ENCODE results near the gene PHYHIPL.

PHYHIPL gene

GRCh38 chr10:59257224-59257623, 80.8 kb downstream of the PHYHIPL start:
- DNase-seq (ENCODE audit: low read depth): no peak

DNA sequence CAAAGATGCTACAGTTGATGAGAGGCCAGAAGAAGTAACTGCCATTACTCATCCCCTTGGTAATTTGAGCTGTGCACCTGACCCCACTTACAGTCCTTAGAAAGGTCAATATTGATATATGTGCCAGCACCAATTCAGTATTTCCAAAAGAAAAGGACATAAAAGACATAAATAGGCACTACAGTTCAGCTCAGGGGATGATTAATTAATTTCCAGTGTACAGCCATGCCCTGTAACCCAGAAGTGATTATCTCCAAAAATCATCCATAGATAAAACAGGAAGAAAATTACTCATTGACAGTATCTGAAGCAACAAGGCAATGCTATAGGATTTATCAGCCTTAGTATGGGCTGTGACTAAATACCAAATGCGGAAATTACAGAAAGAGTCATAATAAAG, 82.4 kb downstream of the PHYHIPL start:
- DNase-seq (ENCODE audit: low read depth): no peak

DNA sequence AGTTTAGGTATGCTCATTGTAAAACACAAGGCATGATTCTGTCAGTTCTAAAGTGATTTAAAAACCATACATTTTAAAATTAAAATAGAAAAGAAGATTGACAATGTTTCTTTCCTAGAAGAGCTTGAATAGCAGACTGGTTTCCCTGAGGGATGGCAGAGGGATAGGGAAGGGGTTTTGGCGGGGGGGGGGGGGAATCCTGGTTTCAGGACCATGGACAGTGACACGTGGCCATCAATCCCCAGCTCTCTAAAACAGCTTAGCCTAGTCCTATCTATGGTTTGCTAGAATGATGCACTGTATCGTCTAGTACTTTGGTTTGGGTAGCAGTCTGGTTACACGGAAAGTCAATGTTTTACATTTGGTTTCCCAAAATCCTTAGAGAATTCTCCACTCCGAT, 88.7 kb downstream of the PHYHIPL start:
- no peak for DNase-seq (ENCODE audit: low read depth)

GRCh38 chr10:59266321-59266720, 89.9 kb downstream of the PHYHIPL start:
- DNase-seq (ENCODE audit: low read depth): no peak

DNA sequence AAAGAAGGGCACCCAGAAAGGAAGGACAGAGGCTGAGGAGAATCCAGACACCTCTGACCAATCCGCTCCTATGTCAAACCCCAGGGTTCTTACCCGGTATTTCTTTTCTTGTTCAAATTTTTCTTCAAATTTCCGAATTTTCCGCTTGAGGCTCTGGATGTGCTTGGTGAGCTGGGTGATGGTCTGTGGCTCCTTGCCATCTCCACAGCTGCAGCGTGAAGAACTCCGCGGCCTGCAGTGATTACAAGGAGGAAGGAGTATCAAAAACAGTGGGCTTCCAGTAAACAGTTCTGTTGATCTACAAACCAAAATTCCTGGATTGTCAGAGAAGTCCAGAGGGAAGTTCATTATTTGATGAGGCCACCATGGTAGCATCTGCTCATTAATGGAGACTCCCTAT, 92.0 kb downstream of the PHYHIPL start:
- DNase-seq (ENCODE audit: low read depth): no peak

DNA sequence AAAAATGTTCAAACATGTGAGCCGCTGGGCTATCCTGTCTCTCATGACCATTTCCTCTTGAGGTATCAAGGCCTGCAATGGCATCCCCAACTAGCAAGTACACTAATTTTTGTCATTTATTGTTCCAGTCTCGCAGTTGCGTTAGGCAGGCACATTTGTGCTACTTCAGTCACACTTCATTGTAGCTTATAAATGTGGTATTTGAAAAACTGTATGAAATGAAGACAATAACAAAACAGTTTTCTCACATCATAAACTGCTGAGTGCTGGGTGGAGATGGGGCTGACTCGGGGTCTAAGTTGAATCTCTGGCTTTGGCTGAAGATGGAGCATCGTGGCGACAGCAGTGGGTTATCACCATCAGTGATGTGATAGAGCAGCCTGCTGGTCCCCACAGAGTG, 93.2 kb downstream of the PHYHIPL start:
- DNase-seq (ENCODE audit: low read depth): no peak

GRCh38 chr10:59270492-59270891, 94.0 kb downstream of the PHYHIPL start:
- no peak for DNase-seq (ENCODE audit: low read depth)

DNA sequence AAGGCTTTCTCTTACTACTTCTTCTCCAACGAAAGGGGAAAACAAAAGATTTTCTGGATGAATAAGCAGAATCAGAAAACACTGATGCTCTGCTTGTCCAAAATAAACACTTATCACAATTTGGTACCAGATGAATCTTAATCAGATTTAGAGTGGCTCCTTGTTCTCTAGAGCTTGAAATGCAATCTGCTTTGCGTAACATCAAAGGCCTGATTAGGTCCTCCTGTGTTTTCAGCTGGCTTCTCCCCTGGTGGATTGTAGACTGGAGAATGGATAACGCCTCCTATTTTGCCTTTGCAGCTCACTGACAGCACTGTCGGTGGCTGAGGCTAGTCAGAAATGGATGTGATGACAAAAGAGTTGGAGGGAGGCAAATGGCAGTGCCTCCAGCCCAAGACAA, 94.7 kb downstream of the PHYHIPL start:
- no peak for DNase-seq (ENCODE audit: low read depth)

- DNase-seq (ENCODE audit: low read depth): no peak
These were observed 95.6 kb downstream of the PHYHIPL start for GRCh38 chr10:59272061-59272460.

- no peak for DNase-seq (ENCODE audit: low read depth)
These were observed 97.0 kb downstream of the PHYHIPL start for GRCh38 chr10:59273445-59273844.

DNA sequence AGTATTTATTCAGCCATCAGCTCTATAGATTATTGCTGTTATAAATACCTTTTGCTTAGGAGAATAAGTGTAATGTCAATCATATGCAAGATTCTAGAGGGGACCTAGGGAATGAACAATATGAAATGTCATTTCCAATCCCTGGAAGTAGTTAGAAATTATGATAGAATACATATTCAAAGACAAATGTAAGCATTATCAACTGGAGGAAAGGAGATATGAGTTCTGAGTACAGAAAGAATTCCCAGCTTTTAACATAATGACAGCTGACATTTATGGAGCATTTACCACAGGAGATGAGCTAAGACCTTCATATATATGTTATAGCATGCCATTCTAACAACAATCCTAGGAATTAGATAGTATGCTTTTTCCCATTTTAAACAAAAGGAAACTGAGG, 99.7 kb downstream of the PHYHIPL start:
- no peak for DNase-seq (ENCODE audit: low read depth)

DNA sequence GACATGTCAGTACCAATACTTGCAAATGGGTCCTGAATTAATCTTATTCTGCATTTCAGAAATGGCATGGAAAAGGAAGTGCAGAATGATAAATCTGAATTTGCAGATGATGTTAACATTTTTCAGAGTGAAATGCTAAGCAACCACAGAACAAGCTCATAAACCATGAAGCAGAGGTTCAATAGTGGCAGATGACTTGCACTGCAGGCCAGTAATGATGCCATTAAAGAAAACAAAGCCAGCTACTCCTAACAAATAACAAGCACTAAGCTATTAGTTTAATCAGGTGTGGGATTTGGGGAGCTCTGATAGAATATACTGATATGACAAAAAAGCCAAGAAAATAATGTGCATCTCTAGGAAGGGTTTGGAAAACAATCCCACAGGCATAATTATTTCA, 100.5 kb downstream of the PHYHIPL start:
- no peak for DNase-seq (ENCODE audit: low read depth)

GRCh38 chr10:59279476-59279875, 103.0 kb downstream of the PHYHIPL start:
- no peak for DNase-seq (ENCODE audit: low read depth)

GRCh38 chr10:59279991-59280505, 103.6 kb downstream of the PHYHIPL start:
- no peak for DNase-seq (ENCODE audit: low read depth)

DNA sequence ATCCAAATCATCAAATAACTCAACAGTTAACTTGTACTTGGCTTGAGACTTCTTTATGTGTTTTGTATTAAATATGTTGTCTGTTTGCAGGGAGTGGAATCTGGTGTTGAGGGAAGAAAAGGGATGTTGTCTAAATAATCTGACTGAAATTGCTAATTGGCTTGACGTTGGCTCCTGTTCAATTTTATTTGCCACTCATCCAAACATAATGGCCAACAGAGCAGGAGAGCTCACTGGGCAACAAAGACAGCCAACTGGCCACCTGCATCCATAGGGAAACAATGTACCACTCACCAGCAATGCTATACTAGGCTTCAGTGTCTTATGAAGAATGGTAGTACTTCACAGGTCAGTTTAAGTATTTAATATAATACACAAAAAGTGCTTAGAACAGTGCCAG, 105.4 kb downstream of the PHYHIPL start:
- no peak for DNase-seq (ENCODE audit: low read depth)

DNA sequence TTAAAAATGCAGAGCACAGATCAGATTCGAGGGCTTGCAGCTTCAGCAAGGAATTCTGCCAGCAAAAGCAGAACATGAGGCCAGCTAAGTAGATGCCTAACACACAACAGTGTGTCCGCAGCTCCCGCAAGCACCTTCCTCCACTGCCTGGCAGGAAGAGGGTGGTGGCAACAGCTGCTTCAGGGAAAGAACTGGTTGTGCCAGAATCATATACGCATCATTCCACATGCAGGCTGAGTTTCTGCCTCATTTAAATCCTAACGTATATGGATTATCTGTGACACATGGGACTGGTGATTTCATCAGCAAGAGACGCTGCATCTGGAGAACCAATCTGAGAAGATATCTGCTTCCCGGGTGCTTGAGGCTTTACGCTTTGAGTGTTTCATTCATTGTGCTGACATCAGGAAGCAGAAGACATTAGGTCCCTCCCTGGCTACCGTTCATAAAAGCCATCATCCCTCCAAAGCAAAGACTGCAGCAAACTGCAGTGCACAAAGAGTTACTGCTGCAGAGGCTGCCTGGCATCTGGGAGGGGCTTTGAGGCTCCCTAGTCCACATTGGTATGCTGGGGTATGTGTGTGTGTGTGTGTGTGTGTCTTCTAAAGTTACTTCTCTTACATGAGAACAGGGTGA, 107.1 kb downstream of the PHYHIPL start:
- no peak for DNase-seq (ENCODE audit: low read depth)

GRCh38 chr10:59284118-59284975, 107.9 kb downstream of the PHYHIPL start:
- DNase-seq (ENCODE audit: low read depth): no peak

DNA sequence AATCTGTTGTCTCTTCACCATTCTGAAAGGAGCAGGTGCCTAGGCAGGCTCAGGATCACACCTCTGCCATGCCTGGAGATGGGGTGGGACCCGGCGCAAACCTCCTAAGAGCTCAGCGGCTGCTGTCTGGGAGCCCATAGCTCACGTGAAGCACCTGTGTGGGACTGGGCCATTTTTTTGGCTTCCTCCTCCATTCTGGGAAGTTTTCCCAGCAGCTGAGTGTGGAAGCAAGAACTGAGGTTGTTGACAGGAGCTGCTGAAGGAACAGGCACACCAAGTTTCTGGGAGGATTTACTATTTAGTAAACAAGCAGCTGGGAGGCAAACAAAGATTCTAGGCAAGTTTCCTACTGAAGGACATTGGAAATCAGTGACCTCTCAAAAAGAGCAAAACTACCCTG, 108.6 kb downstream of the PHYHIPL start:
- no peak for DNase-seq (ENCODE audit: low read depth)

GRCh38 chr10:59285848-59286247, 109.4 kb downstream of the PHYHIPL start:
- no peak for DNase-seq (ENCODE audit: low read depth)

DNA sequence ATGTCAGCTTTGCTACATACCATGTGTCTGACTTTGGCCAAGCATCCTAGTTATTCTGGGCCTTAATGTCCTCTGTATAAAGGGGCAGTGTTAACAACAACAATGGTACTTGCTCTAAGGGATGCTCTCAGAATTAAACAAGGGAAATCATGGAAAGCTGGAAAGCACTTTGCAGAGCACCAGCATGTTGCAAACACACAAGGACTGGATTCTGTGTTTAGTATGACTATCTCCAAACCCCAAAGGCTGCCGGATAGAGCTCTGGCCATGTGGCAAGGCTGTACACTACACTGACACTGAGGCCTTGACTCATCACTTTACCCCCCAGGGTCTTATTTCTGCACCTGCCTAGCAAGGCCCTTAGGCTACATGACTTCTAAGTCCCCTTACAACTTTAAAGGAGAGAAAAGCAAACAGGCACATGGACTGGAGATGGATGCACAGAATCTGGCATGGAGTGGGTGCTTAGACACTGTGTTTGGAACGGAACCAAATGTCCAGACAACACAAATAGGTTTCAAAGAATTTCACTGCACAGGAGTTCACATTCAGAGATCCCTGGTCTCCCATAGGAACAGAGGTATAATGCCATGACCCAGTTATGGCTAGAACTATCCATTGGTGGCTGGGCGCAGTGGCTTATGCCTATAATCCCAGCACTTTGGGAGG, 111.3 kb downstream of the PHYHIPL start:
- DNase-seq (ENCODE audit: low read depth): no peak

DNA sequence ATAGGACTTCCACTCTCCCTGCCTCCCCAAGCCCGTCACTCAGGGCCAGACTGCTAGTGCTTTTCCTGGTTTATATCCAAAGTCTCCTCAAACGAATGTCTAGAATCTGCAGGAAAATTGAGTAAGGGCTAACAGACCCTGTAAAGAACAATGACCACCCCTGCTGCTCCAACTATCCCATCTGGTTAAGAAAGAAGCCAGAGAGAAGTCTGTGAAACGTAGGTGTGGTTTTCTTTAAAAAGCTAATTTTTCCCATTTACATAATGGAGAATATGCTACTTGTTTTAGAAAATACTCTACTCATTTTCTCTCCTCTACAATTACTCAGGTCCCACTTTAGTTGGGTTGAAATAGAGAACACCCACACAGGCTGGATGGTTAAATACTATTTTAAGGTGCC, 113.4 kb downstream of the PHYHIPL start:
- DNase-seq (ENCODE audit: low read depth): no peak

GRCh38 chr10:59290448-59290847, 114.0 kb downstream of the PHYHIPL start:
- no peak for DNase-seq (ENCODE audit: low read depth)
